ENCODE results near the gene ARL13A.
A peak's percentile ranks its signal among the peaks of the same experiment; 100 is the strongest.

ARL13A gene

DNA sequence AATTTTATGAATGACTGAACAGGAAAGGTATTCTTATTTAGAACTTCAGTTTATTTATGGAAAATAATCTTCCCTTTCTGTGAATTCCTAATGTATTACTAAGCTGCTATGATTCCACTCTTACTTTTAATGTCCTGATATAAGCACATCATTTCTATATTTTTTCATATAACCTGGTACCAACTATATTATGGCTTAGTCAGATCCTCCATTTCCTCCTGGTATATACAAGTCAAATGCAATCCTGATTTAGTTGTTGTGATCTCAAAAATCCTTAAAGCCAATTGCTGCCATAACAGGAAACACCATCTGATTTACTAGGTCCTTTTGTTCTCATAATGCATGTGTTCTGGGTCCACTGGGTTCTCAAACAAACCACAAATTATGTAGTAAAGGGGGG lies 55.6 kb downstream of the ARL13A start:
- ATAC-seq (replicated peaks): no peak
- DNase-seq: no peak
- H3K4me1 Mint-ChIP-seq: no peaks in the 10 kb centered on the region
- no peaks in the 10 kb centered on the region for H3K9me3 Mint-ChIP-seq
- no peak overlapping the region for H3K27ac Mint-ChIP-seq
- peaks cover 0 to 3% of the 10 kb centered on the region in 2 donors for H3K27me3 Mint-ChIP-seq
- no peak overlapping the region for H3K4me3 Mint-ChIP-seq
- peaks cover 20 to 31% of the 10 kb centered on the region in 2 donors for H3K36me3 Mint-ChIP-seq

DNA sequence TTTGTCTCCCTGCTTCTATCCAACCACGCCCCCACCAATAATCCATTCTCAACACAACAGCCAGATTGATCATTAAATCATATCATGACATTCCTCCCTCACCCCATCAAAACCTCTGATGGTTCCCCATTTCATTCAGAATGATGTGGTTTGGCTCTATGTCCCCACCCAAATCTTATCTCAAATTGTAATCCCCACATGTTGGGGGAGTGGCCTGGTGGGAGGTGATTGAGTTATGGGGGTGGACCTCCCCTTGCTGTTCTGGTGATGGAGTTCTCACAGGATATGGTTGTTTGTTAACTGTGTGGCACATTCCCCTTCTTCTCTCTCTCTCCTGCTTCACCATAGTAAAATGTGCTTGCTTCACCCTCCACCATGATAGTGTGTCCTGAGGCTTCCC lies 59.1 kb downstream of the ARL13A start:
- Mint-ChIP-seq H3K27me3 (peaks cover 0 to 3% of the 10 kb centered on the region in 2 donors), H3K4me1 (no peaks in the 10 kb centered on the region), H3K4me3 (no peak overlapping the region), H3K36me3 (peaks cover 18 to 21% of the 10 kb centered on the region in 2 donors), H3K27ac (no peak overlapping the region), H3K9me3 (no peaks in the 10 kb centered on the region)
- ATAC-seq (replicated peaks) (no peak), DNase-seq (no peak)

DNA sequence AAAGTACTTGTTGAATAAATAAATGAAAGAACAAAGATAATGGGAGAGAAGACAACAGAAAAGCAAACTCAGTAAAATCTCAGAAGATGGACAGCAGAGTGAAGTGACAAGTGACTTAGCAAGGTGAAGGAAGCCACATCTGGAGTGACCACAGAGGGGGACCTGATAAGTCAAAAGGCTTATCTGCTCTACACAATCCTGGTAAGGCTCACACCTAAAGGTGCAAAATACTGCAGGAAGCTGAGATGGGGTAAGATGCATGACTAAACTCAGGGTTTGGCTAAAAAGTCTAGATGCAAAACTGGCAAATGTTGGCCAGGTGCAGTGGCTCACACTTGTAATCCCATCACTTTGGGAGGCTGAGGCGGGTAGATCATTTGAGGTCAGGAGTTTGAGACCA lies 60.2 kb downstream of the ARL13A start:
- Mint-ChIP-seq H3K27me3 (peaks cover 0 to 3% of the 10 kb centered on the region in 2 donors), H3K4me3 (no peak overlapping the region), H3K4me1 (no peaks in the 10 kb centered on the region), H3K36me3 (peaks cover 18 to 21% of the 10 kb centered on the region in 2 donors), H3K27ac (no peak overlapping the region), H3K9me3 (no peaks in the 10 kb centered on the region)
- ATAC-seq (replicated peaks) (no peak), DNase-seq (no peak)

DNA sequence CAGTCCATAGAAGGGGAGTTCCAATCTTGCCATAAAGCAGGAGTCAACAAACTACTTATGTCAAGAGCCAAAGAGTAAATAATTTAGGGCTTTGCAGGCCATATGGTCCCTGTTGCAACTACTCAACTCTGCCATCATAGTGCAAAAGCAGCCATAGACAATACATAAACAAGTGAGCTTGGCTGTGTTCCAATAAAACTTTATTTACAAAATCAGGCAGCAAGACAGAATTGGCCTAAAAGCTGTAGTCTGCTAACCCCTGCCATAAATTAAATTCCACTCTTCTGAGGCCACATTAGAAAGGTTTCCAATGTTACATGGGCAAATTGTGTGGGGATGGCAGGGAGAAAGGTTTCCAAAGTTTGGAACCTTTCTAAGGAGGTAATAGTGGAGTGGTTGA lies 67.7 kb downstream of the ARL13A start:
- Mint-ChIP-seq H3K4me1 (no peaks in the 10 kb centered on the region), H3K36me3 (peaks cover 8 to 18% of the 10 kb centered on the region in 2 donors), H3K4me3 (no peak overlapping the region), H3K27me3 (no peaks in the 10 kb centered on the region), H3K27ac (no peak overlapping the region), H3K9me3 (no peaks in the 10 kb centered on the region)
- DNase-seq (no peak), ATAC-seq (replicated peaks) (no peak)

DNA sequence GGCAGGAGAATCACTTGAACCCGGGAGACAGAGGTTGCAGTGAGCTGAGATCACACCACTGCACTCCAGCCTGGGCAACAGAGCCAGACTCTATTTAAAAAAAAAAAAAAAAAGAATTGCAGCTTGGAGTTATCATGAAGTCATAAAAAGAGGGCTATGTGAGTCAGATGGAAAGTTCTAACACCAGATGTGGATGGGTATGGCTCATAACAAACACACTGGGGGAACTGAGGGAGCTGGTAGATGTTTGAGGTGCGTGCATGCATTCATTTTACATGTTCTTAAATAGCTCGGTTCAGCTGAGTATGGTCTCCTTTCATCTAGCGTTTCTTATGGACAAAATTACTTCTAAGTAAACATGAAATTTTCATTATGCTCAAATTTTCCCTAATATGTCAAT lies 70.7 kb downstream of the ARL13A start:
- Mint-ChIP-seq H3K27me3 (no peaks in the 10 kb centered on the region), H3K27ac (no peak overlapping the region), H3K4me1 (peaks cover 0 to 10% of the 10 kb centered on the region in 2 donors), H3K36me3 (peaks cover 12 to 24% of the 10 kb centered on the region in 2 donors), H3K9me3 (no peaks in the 10 kb centered on the region), H3K4me3 (no peak overlapping the region)
- DNase-seq (no peak), ATAC-seq (replicated peaks) (peak; percentile 44 to 73)
